Neural cell (in vitro differentiated cells): ENCODE results near the gene KMO.
A peak's percentile ranks its signal among the peaks of the same experiment; 100 is the strongest.

Experiments
- CTCF ChIP-seq: fragments of 450-650 bp; IDR thresholded peaks from 2 replicates; pipeline ENCODE4 v1.5.1; 2014; ENCODE audit warnings: antibody characterized with exemption, mild to moderate bottlenecking, moderate library complexity; ENCODE audit not compliant: poor library complexity, severe bottlenecking
- EP300 ChIP-seq: fragments of 450-650 bp; conservative IDR thresholded peaks from 2 replicates; pipeline ENCODE4 v1.6.1; 2014; ENCODE audit warnings: antibody characterized with exemption, mild to moderate bottlenecking, moderate library complexity; ENCODE audit not compliant: poor library complexity, severe bottlenecking
- EZH2 ChIP-seq: fragments of 200-600, 300-800 bp; shearing (Covaris generic), sonication (generic); IDR thresholded peaks from 2 replicates; pipeline ENCODE4 v1.6.1; 2014; ENCODE audit warnings: antibody characterized with exemption, low read length, borderline replicate concordance, mild to moderate bottlenecking; ENCODE audit not compliant: insufficient read depth, poor library complexity, severe bottlenecking
- POLR2AphosphoS5 ChIP-seq: IDR thresholded peaks from 2 replicates; pipeline ENCODE4 v1.6.1; 2012
- RAD21 ChIP-seq: fragments of 450-650 bp; conservative IDR thresholded peaks from 2 replicates; pipeline ENCODE4 v1.6.1; 2014; ENCODE audit warnings: antibody characterized with exemption, mild to moderate bottlenecking, moderate library complexity

- TF ChIP-seq EZH2 (no peak), POLR2AphosphoS5 (no peak), CTCF (peak; percentile 36), EP300 (no peak), RAD21 (no peak)
These were observed 46.6 kb upstream of the KMO start for GRCh38 chr1:241485554-241485992.
